Body of pancreas (tissue), 4 donors: Measurements from ENCODE around the gene LYSMD1.

ENCODE experiments used
- CTCF ChIP-seq, 7 experiments: fragments of 450-650 bp in 4 of 7; fragments of 200-600 bp in 3 of 7; sonication (generic) in 3 of 7; IDR thresholded peaks; one replicate each; pipeline ENCODE4 v1.5.1; 2016 to 2019; ENCODE audit warnings: antibody characterized with exemption in 7 of 7
- POLR2A ChIP-seq, 3 donors: fragments of 450-650 bp; IDR thresholded peaks; one replicate each; pipeline ENCODE4 v1.6.1; 2016; ENCODE audit warnings: antibody characterized with exemption in 3 of 3, mild to moderate bottlenecking in 2 of 3

- TF ChIP-seq CTCF (IDR thresholded peaks at IDR 0.05) (no peak), POLR2A (IDR thresholded peaks at IDR 0.05) (no peak)
Measured at GRCh38 chr1:151146072-151146411, 19.7 kb downstream of the LYSMD1 start.
